ENCODE data around the gene IRF4.

Gene IRF4

GRCh38 chr6:347951-348859 lies 43.3 kb upstream of the IRF4 start:
- FAIRE-seq (no peak), DNase-seq (ENCODE audit: insufficient read length) (no peak)
- TF ChIP-seq POLR2AphosphoS5 (IDR thresholded peaks at IDR 0.05; ENCODE audit: low read depth, low read length) = no peak
- TF ChIP-seq TAF1 (IDR thresholded peaks at IDR 0.05; ENCODE audit: borderline replicate concordance, low read depth, low read length) = no peak
- no peak for TF ChIP-seq POLR2A (IDR thresholded peaks at IDR 0.05; ENCODE audit: low read depth, low read length)

- DNase-seq (ENCODE audit: insufficient read length) (no peak), FAIRE-seq (no peak)
- TF ChIP-seq TAF1 (IDR thresholded peaks at IDR 0.05; ENCODE audit: borderline replicate concordance, low read depth, low read length) (no peak), POLR2AphosphoS5 (IDR thresholded peaks at IDR 0.05; ENCODE audit: low read depth, low read length) (no peak; the same call in 1 of the 2 replicates), POLR2A (IDR thresholded peaks at IDR 0.05; ENCODE audit: low read depth, low read length) (no peak)
These were observed 42.6 kb upstream of the IRF4 start for GRCh38 chr6:348860-349396.

- TF ChIP-seq TAF1 (IDR thresholded peaks at IDR 0.05; ENCODE audit: borderline replicate concordance, low read depth, low read length) = no peak
- TF ChIP-seq POLR2A (IDR thresholded peaks at IDR 0.05; ENCODE audit: low read depth, low read length) = no peak
- TF ChIP-seq POLR2AphosphoS5 (IDR thresholded peaks at IDR 0.05; ENCODE audit: low read depth, low read length) = no peak
- no peak for DNase-seq (ENCODE audit: insufficient read length)
- no peak for FAIRE-seq
These were observed 42.0 kb upstream of the IRF4 start for GRCh38 chr6:349491-349921.

- no peak for DNase-seq (ENCODE audit: insufficient read length)
- TF ChIP-seq POLR2A (IDR thresholded peaks at IDR 0.05; ENCODE audit: low read depth, low read length) = no peak
- TF ChIP-seq TAF1 (IDR thresholded peaks at IDR 0.05; ENCODE audit: borderline replicate concordance, low read depth, low read length) = no peak
- TF ChIP-seq POLR2AphosphoS5 (IDR thresholded peaks at IDR 0.05; ENCODE audit: low read depth, low read length) = no peak
- FAIRE-seq = no peak
These were observed 41.2 kb upstream of the IRF4 start for GRCh38 chr6:350371-350770.

- TF ChIP-seq POLR2A (IDR thresholded peaks at IDR 0.05; ENCODE audit: low read depth, low read length) (no peak), TAF1 (IDR thresholded peaks at IDR 0.05; ENCODE audit: borderline replicate concordance, low read depth, low read length) (no peak), POLR2AphosphoS5 (IDR thresholded peaks at IDR 0.05; ENCODE audit: low read depth, low read length) (no peak)
- DNase-seq (ENCODE audit: insufficient read length) = no peak
- FAIRE-seq = no peak
These were observed 40.3 kb upstream of the IRF4 start for GRCh38 chr6:351011-351866.

GRCh38 chr6:351867-352289 lies 39.7 kb upstream of the IRF4 start:
- FAIRE-seq = no peak
- no peak for DNase-seq (ENCODE audit: insufficient read length)
- TF ChIP-seq POLR2A (IDR thresholded peaks at IDR 0.05; ENCODE audit: low read depth, low read length) = no peak; the same call in 1 of the 2 replicates
- no peak for TF ChIP-seq TAF1 (IDR thresholded peaks at IDR 0.05; ENCODE audit: borderline replicate concordance, low read depth, low read length)
- TF ChIP-seq POLR2AphosphoS5 (IDR thresholded peaks at IDR 0.05; ENCODE audit: low read depth, low read length) = no peak

GRCh38 chr6:352474-352873 lies 39.1 kb upstream of the IRF4 start:
- TF ChIP-seq POLR2AphosphoS5 (IDR thresholded peaks at IDR 0.05; ENCODE audit: low read depth, low read length) (no peak), POLR2A (IDR thresholded peaks at IDR 0.05; ENCODE audit: low read depth, low read length) (no peak), TAF1 (IDR thresholded peaks at IDR 0.05; ENCODE audit: borderline replicate concordance, low read depth, low read length) (no peak)
- DNase-seq (ENCODE audit: insufficient read length) (no peak), FAIRE-seq (no peak)

GRCh38 chr6:352896-353470 lies 38.6 kb upstream of the IRF4 start:
- no peak for DNase-seq (ENCODE audit: insufficient read length)
- peak; percentile 65 for FAIRE-seq
- TF ChIP-seq TAF1 (IDR thresholded peaks at IDR 0.05; ENCODE audit: borderline replicate concordance, low read depth, low read length) (no peak), POLR2AphosphoS5 (IDR thresholded peaks at IDR 0.05; ENCODE audit: low read depth, low read length) (no peak), POLR2A (IDR thresholded peaks at IDR 0.05; ENCODE audit: low read depth, low read length) (no peak)

GRCh38 chr6:353642-354614 lies 37.6 kb upstream of the IRF4 start:
- TF ChIP-seq TAF1 (IDR thresholded peaks at IDR 0.05; ENCODE audit: borderline replicate concordance, low read depth, low read length) = no peak
- TF ChIP-seq POLR2A (IDR thresholded peaks at IDR 0.05; ENCODE audit: low read depth, low read length) = no peak
- TF ChIP-seq POLR2AphosphoS5 (IDR thresholded peaks at IDR 0.05; ENCODE audit: low read depth, low read length) = peak; percentile 71
- no peak for FAIRE-seq
- DNase-seq (ENCODE audit: insufficient read length) = no peak
